ENCODE data around the gene GPRC5C.

GPRC5C gene

GRCh38 chr17:74445158-74445557 is 13.3 kb downstream of the GPRC5C start:
- H3K27me3 ChIP-seq (ENCODE audit: insufficient read depth, low read length, poor library complexity) = peaks cover 6% of the 10 kb centered on the region
- H3K79me2 ChIP-seq (ENCODE audit: insufficient read depth, low read length) = no peaks in the 10 kb centered on the region
- no peak for ATAC-seq (ENCODE audit: insufficient read depth, low read depth)
- no peak overlapping the region for H3K9ac ChIP-seq (ENCODE audit: low read depth, low read length)
- H3K4me3 ChIP-seq (ENCODE audit: low read depth in 1 of 2, low read length in 2 of 2) = no peak overlapping the region
- H2AFZ ChIP-seq (ENCODE audit: low read depth, low read length) = no peak overlapping the region
- no peaks in the 10 kb centered on the region for H3K4me1 ChIP-seq (ENCODE audit: insufficient read depth, low read length)
- DNase-seq = no peak
- H3K4me2 ChIP-seq (ENCODE audit: insufficient read depth, low read length) = no peak overlapping the region
- no peaks in the 10 kb centered on the region for H3K9me3 ChIP-seq (ENCODE audit: insufficient read depth, low read length, severe bottlenecking)
- no peak overlapping the region for H3K27ac ChIP-seq (ENCODE audit: low read length)
- H4K20me1 ChIP-seq (ENCODE audit: insufficient read depth, low read length) = peaks cover 6% of the 10 kb centered on the region; the same call in 1 of the 2 replicates
- no peaks in the 10 kb centered on the region for H3K36me3 ChIP-seq (ENCODE audit: insufficient read depth, low read length)
- TF ChIP-seq EZH2 (IDR thresholded peaks at IDR 0.05; ENCODE audit: borderline replicate concordance, low read depth, low read length, severe bottlenecking) (no peak), CTCF (IDR thresholded peaks at IDR 0.05; ENCODE audit: borderline replicate concordance, extremely low read depth, low read length, poor library complexity, severe bottlenecking) (no peak)

GRCh38 chr17:74446551-74447500 is 14.9 kb downstream of the GPRC5C start:
- no peak for ATAC-seq (ENCODE audit: insufficient read depth, low read depth)
- TF ChIP-seq EZH2 (IDR thresholded peaks at IDR 0.05; ENCODE audit: borderline replicate concordance, low read depth, low read length, severe bottlenecking) (no peak), CTCF (IDR thresholded peaks at IDR 0.05; ENCODE audit: borderline replicate concordance, extremely low read depth, low read length, poor library complexity, severe bottlenecking) (no peak)
- Histone ChIP-seq H3K79me2 (ENCODE audit: insufficient read depth, low read length) (no peaks in the 10 kb centered on the region), H3K36me3 (ENCODE audit: insufficient read depth, low read length) (no peaks in the 10 kb centered on the region), H3K9me3 (ENCODE audit: insufficient read depth, low read length, severe bottlenecking) (no peaks in the 10 kb centered on the region), H3K27me3 (ENCODE audit: insufficient read depth, low read length, poor library complexity) (peaks cover 10% of the 10 kb centered on the region), H3K4me3 (ENCODE audit: low read depth in 1 of 2, low read length in 2 of 2) (no peak overlapping the region), H3K4me2 (ENCODE audit: insufficient read depth, low read length) (no peak overlapping the region), H3K27ac (ENCODE audit: low read length) (no peak overlapping the region), H4K20me1 (ENCODE audit: insufficient read depth, low read length) (peaks cover 7% of the 10 kb centered on the region; the same call in 1 of the 2 replicates), H3K4me1 (ENCODE audit: insufficient read depth, low read length) (peaks cover under 1% of the 10 kb centered on the region), H2AFZ (ENCODE audit: low read depth, low read length) (no peak overlapping the region), H3K9ac (ENCODE audit: low read depth, low read length) (no peak overlapping the region)
- no peak for DNase-seq

GRCh38 chr17:74447628-74448159 is 15.8 kb downstream of the GPRC5C start:
- no peaks in the 10 kb centered on the region for H3K9me3 ChIP-seq (ENCODE audit: insufficient read depth, low read length, severe bottlenecking)
- no peaks in the 10 kb centered on the region for H3K79me2 ChIP-seq (ENCODE audit: insufficient read depth, low read length)
- H3K4me2 ChIP-seq (ENCODE audit: insufficient read depth, low read length) = no peak overlapping the region
- no peak for ATAC-seq (ENCODE audit: insufficient read depth, low read depth)
- DNase-seq = no peak
- H4K20me1 ChIP-seq (ENCODE audit: insufficient read depth, low read length) = peaks cover 7% of the 10 kb centered on the region; the same call in 1 of the 2 replicates
- H2AFZ ChIP-seq (ENCODE audit: low read depth, low read length) = no peak overlapping the region
- TF ChIP-seq CTCF (IDR thresholded peaks at IDR 0.05; ENCODE audit: borderline replicate concordance, extremely low read depth, low read length, poor library complexity, severe bottlenecking) = no peak
- TF ChIP-seq EZH2 (IDR thresholded peaks at IDR 0.05; ENCODE audit: borderline replicate concordance, low read depth, low read length, severe bottlenecking) = no peak
- no peaks in the 10 kb centered on the region for H3K36me3 ChIP-seq (ENCODE audit: insufficient read depth, low read length)
- H3K4me1 ChIP-seq (ENCODE audit: insufficient read depth, low read length) = peaks cover 9% of the 10 kb centered on the region
- no peak overlapping the region for H3K9ac ChIP-seq (ENCODE audit: low read depth, low read length)
- H3K27ac ChIP-seq (ENCODE audit: low read length) = no peak overlapping the region
- H3K27me3 ChIP-seq (ENCODE audit: insufficient read depth, low read length, poor library complexity) = peaks cover 10% of the 10 kb centered on the region
- H3K4me3 ChIP-seq (ENCODE audit: low read depth in 1 of 2, low read length in 2 of 2) = no peak overlapping the region

Measured in DND-41 (cell line).